H9 (cell line): ENCODE measurements around the gene CMSS1. TPM values are rescaled to one million over a fixed set of nuclear protein-coding genes. Genes with fewer than 3 reads are reported as not detected.

Experiments used
- DNase-seq: peaks from one replicate; pipeline ENCODE4 v3.0.0-alpha.2; 2017
- H2AFZ ChIP-seq: one replicate; pipeline ENCODE4 v1.6.1; 2013; ENCODE audit warnings: mild to moderate bottlenecking, low read length, control low read depth, moderate library complexity
- H2AK5ac ChIP-seq: 2 replicates; pipeline ENCODE4 v1.6.1; 2013; ENCODE audit warnings: low read length, control low read depth, mixed read lengths; ENCODE audit not compliant: insufficient read length
- H2BK120ac ChIP-seq: one replicate; pipeline ENCODE4 v1.6.1; 2013; ENCODE audit warnings: low read depth, mild to moderate bottlenecking, low read length, control low read depth, inconsistent platforms; ENCODE audit not compliant: poor library complexity, severe bottlenecking
- H2BK12ac ChIP-seq: 2 replicates; pipeline ENCODE4 v1.6.1; 2013; ENCODE audit warnings: low read length, control low read depth, mixed read lengths, low read depth; ENCODE audit not compliant: insufficient read length
- H2BK15ac ChIP-seq: 2 replicates; pipeline ENCODE4 v1.6.1; 2013; ENCODE audit warnings: low read depth, low read length, control low read depth
- H2BK20ac ChIP-seq: one replicate; pipeline ENCODE4 v1.6.1; 2013; ENCODE audit warnings: low read depth, mild to moderate bottlenecking, low read length, control low read depth, inconsistent platforms; ENCODE audit not compliant: poor library complexity, severe bottlenecking
- H2BK5ac ChIP-seq: 2 replicates; pipeline ENCODE4 v1.6.1; 2013; ENCODE audit warnings: low read length, control low read depth, mixed read lengths; ENCODE audit not compliant: insufficient read length
- H3K14ac ChIP-seq: 2 replicates; pipeline ENCODE4 v1.6.1; 2013; ENCODE audit warnings: low read length, control low read depth; ENCODE audit not compliant: insufficient read depth
- H3K18ac ChIP-seq: 2 replicates; pipeline ENCODE4 v1.6.1; 2013; ENCODE audit warnings: low read depth, mild to moderate bottlenecking, mixed read lengths, low read length, control low read depth; ENCODE audit not compliant: insufficient read length
- H3K23ac ChIP-seq: 2 replicates; pipeline ENCODE4 v1.6.1; 2013; ENCODE audit warnings: low read length, control low read depth, mixed read lengths, low read depth; ENCODE audit not compliant: insufficient read length
- H3K23me2 ChIP-seq: 2 replicates; pipeline ENCODE4 v1.6.1; 2013; ENCODE audit warnings: low read depth, mild to moderate bottlenecking, mixed read lengths, low read length, control low read depth; ENCODE audit not compliant: insufficient read length, poor library complexity, severe bottlenecking
- H3K27ac ChIP-seq: 2 replicates; pipeline ENCODE4 v1.5.1; 2013; ENCODE audit warnings: low read length, control low read depth, mixed read lengths, low read depth; ENCODE audit not compliant: insufficient read length
- H3K27me3 ChIP-seq: 2 replicates; pipeline ENCODE4 v1.6.1; 2013; ENCODE audit warnings: low read length, control low read depth, inconsistent platforms; ENCODE audit not compliant: insufficient read depth
- H3K4ac ChIP-seq: 2 replicates; pipeline ENCODE4 v1.6.1; 2013; ENCODE audit warnings: low read depth, mild to moderate bottlenecking, control low read depth, inconsistent platforms, low read length, moderate library complexity
- H3K4me1 ChIP-seq: 2 replicates; pipeline ENCODE4 v1.6.1; 2013; ENCODE audit warnings: low read length, control low read depth, inconsistent platforms; ENCODE audit not compliant: insufficient read depth
- H3K4me2 ChIP-seq: 2 replicates; pipeline ENCODE4 v1.6.1; 2013; ENCODE audit warnings: low read length, control low read depth, mixed read lengths; ENCODE audit not compliant: insufficient read length, insufficient read depth
- H3K56ac ChIP-seq: 2 replicates; pipeline ENCODE4 v1.6.1; 2013; ENCODE audit warnings: low read depth, mild to moderate bottlenecking, mixed read lengths, low read length, control low read depth; ENCODE audit not compliant: insufficient read length
- H3K79me1 ChIP-seq: 2 replicates; pipeline ENCODE4 v1.6.1; 2013; ENCODE audit warnings: low read depth, mild to moderate bottlenecking, moderate library complexity, low read length, control low read depth, inconsistent platforms; ENCODE audit not compliant: insufficient read depth, poor library complexity, severe bottlenecking
- H3K79me2 ChIP-seq: 2 replicates; pipeline ENCODE4 v1.6.1; 2013; ENCODE audit warnings: low read length, control low read depth, inconsistent platforms; ENCODE audit not compliant: insufficient read depth
- H3K9ac ChIP-seq: 2 replicates; pipeline ENCODE4 v1.6.1; 2013; ENCODE audit warnings: low read length, control low read depth, mixed read lengths; ENCODE audit not compliant: insufficient read length; ENCODE audit errors: extremely low read depth
- H3K9me3 ChIP-seq: one replicate; pipeline ENCODE4 v1.6.1; 2013; ENCODE audit warnings: low read depth, low read length, inconsistent platforms; ENCODE audit not compliant: control insufficient read depth
- H3T11ph ChIP-seq: one replicate; pipeline ENCODE4 v1.6.1; 2013; ENCODE audit warnings: mild to moderate bottlenecking, low read length, control low read depth, inconsistent platforms
- H4K20me1 ChIP-seq: one replicate; pipeline ENCODE4 v1.6.1; 2013; ENCODE audit not compliant: control insufficient read depth, insufficient read length, insufficient read depth
- H4K5ac ChIP-seq: 2 replicates; pipeline ENCODE4 v1.6.1; 2013; ENCODE audit warnings: low read depth, mild to moderate bottlenecking, mixed read lengths, low read length, control low read depth; ENCODE audit not compliant: insufficient read length
- H4K8ac ChIP-seq: replicated peaks from 2 replicates; pipeline ENCODE4 v1.6.1; 2013; ENCODE audit warnings: low read length, control low read depth, mixed read lengths, low read depth; ENCODE audit not compliant: insufficient read length
- H4K91ac ChIP-seq: 2 replicates; pipeline ENCODE4 v1.6.1; 2013; ENCODE audit warnings: low read depth, mild to moderate bottlenecking, moderate library complexity, mixed read lengths, low read length, control low read depth; ENCODE audit not compliant: insufficient read length
- H3K27ac Mint-ChIP-seq, 3 experiments: 2 replicates in 2 of 3; 3 replicates in 1 of 3; pipeline ENCODE4 v1.8.0; 2020 to 2021; ENCODE audit warnings: mixed read lengths in 3 of 3, mild to moderate bottlenecking in 1 of 3, moderate library complexity in 1 of 3
- H3K27me3 Mint-ChIP-seq: 2 replicates; pipeline ENCODE4 v1.8.0; 2021; ENCODE audit warnings: low read depth, mild to moderate bottlenecking, moderate library complexity, mixed read lengths
- H3K36me3 Mint-ChIP-seq, 3 experiments: 2 replicates in 2 of 3; 3 replicates in 1 of 3; pipeline ENCODE4 v1.8.0; 2020 to 2021; ENCODE audit warnings: low read depth in 3 of 3, mixed read lengths in 3 of 3; ENCODE audit not compliant: insufficient read depth in 1 of 3
- H3K4me1 Mint-ChIP-seq, 2 experiments: 2 replicates each; pipeline ENCODE4 v1.8.0; 2020; ENCODE audit warnings: mixed read lengths in 2 of 2
- H3K4me3 Mint-ChIP-seq, 2 experiments: 2 replicates in 1 of 2; 3 replicates in 1 of 2; pipeline ENCODE4 v1.8.0; 2020 to 2021; ENCODE audit warnings: mild to moderate bottlenecking in 2 of 2, mixed read lengths in 2 of 2, moderate library complexity in 1 of 2
- H3K9me3 Mint-ChIP-seq, 2 experiments: 2 replicates in 1 of 2; 3 replicates in 1 of 2; pipeline ENCODE4 v1.8.0; 2020; ENCODE audit warnings: mild to moderate bottlenecking in 2 of 2, mixed read lengths in 2 of 2, moderate library complexity in 1 of 2
- WGBS: extraction: QIAGEN DNeasy Blood & Tissue Kit; methylation state at CpG from one replicate; pipeline ENCODE4 v1.1.7; 2013; ENCODE audit warnings: missing lambda C conversion rate, low lambda C conversion rate, mixed read lengths; ENCODE audit not compliant: insufficient read length; ENCODE audit errors: extremely low coverage; 5-methylcytosine and 5-hydroxymethylcytosine counted together
- total RNA-seq: library from RNA; stranded (reverse); gene quantifications from 2 replicates; pipeline ENCODE4 v1.2.1, GENCODE V29; 2021
- TF ChIP-seq, protein P1 (sequence below): fragments of 200-600 bp; sonication (generic); conservative IDR thresholded peaks from 3 replicates; pipeline ENCODE4 v1.8.0; 2021; ENCODE audit warnings: antibody characterized with exemption, mild to moderate bottlenecking

Gene CMSS1
- total RNA-seq, 1 experiment from 2014 or later: 61.8 TPM

DNA sequence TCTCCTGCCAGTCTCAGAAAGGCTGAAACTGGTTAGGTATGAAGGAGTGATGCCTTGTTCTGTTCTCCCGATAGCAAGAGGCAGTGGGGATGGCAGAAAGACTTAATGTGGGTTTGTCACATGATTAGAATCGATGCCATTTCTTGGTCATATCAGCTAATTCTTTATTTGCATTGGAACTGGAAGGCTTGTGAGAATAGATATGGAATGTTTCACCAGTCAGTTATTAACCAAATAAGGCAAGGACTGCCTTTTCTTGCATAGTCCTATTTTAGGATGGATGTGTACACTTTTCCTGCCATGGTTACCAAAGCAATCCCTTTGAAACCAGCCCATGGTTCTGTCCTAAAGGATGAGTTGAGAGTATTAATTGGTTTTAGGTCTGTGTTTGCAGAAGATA, 262.9 kb downstream of the CMSS1 start:
- no peak overlapping the region for H2BK120ac ChIP-seq
- WGBS: no CpG with 5 or more reads among the region's 2 CpGs
- no peaks in the 10 kb centered on the region for H3K9me3 Mint-ChIP-seq
- H3K79me2 ChIP-seq: no peaks in the 10 kb centered on the region
- DNase-seq: no peak
- H3K79me1 ChIP-seq: no peaks in the 10 kb centered on the region
- no peak overlapping the region for H4K8ac ChIP-seq
- H4K20me1 ChIP-seq: no peaks in the 10 kb centered on the region
- H2BK15ac ChIP-seq: no peak overlapping the region
- no peak overlapping the region for H3K9ac ChIP-seq
- no peak overlapping the region for H2AFZ ChIP-seq
- no peaks in the 10 kb centered on the region for H3K36me3 Mint-ChIP-seq
- H2AK5ac ChIP-seq: no peak overlapping the region
- H3T11ph ChIP-seq: no peak overlapping the region
- no peak overlapping the region for H2BK12ac ChIP-seq
- no peak overlapping the region for H3K56ac ChIP-seq
- no peak overlapping the region for H3K18ac ChIP-seq
- no peaks in the 10 kb centered on the region for H3K9me3 ChIP-seq
- H4K91ac ChIP-seq: no peak overlapping the region
- H3K4me2 ChIP-seq: no peak overlapping the region
- no peak overlapping the region for H3K4me3 Mint-ChIP-seq
- no peak overlapping the region for H3K14ac ChIP-seq
- H3K23ac ChIP-seq: no peak overlapping the region
- TF ChIP-seq, protein P1, sequence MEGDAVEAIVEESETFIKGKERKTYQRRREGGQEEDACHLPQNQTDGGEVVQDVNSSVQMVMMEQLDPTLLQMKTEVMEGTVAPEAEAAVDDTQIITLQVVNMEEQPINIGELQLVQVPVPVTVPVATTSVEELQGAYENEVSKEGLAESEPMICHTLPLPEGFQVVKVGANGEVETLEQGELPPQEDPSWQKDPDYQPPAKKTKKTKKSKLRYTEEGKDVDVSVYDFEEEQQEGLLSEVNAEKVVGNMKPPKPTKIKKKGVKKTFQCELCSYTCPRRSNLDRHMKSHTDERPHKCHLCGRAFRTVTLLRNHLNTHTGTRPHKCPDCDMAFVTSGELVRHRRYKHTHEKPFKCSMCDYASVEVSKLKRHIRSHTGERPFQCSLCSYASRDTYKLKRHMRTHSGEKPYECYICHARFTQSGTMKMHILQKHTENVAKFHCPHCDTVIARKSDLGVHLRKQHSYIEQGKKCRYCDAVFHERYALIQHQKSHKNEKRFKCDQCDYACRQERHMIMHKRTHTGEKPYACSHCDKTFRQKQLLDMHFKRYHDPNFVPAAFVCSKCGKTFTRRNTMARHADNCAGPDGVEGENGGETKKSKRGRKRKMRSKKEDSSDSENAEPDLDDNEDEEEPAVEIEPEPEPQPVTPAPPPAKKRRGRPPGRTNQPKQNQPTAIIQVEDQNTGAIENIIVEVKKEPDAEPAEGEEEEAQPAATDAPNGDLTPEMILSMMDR: no peak
- no peak overlapping the region for H4K5ac ChIP-seq
- H3K4ac ChIP-seq: no peak overlapping the region
- peaks cover 2% of the 10 kb centered on the region in 2 experiments; a peak in 2 of 4 replicates for H3K4me1 Mint-ChIP-seq
- H2BK20ac ChIP-seq: no peak overlapping the region
- H3K27me3 Mint-ChIP-seq: no peaks in the 10 kb centered on the region
- no peaks in the 10 kb centered on the region for H3K23me2 ChIP-seq
- H3K4me1 ChIP-seq: no peaks in the 10 kb centered on the region
- no peak overlapping the region for H3K27ac ChIP-seq
- no peak overlapping the region for H2BK5ac ChIP-seq
- no peak overlapping the region for H3K27ac Mint-ChIP-seq
- H3K27me3 ChIP-seq: no peaks in the 10 kb centered on the region
